ENCODE measurements around the gene RAB3C. TPM values are rescaled to one million over a fixed set of nuclear protein-coding genes. Genes with fewer than 3 reads are reported as not detected.
"Not testable (repeated sequence)": the region's sequence is repeated elsewhere in the genome, so short reads cannot be mapped to it uniquely, and the experiment has no call there.

The RAB3C gene
- under 1 TPM; 0.12 to 0.56 (median 0.25) TPM for polyA plus RNA-seq (ENCODE audit: insufficient read length in 10 of 10)
- long read RNA-seq, donor 1: 0 reads
- long read RNA-seq, donor 2: 0 reads
- long read RNA-seq, donor 3: 0 reads
- long read RNA-seq, donor 4: 0 reads
- long read RNA-seq, donor 5: 0 reads
- long read RNA-seq, donor 6: 0 reads
- long read RNA-seq, donor 7: 0 reads
- long read RNA-seq, donor 8: 0 reads
- long read RNA-seq, donor 9: 0 reads

- DNase-seq: peak; percentile 88 to 97 (median 94)
Measured at GRCh38 chr5:58582803-58583491, at the start of gene RAB3C. Gene RAB3C (plus strand): TSS chr5:58583075. CDS start chr5:58583209, 134 bp downstream.

- DNase-seq: not testable (repeated sequence)
Measured at GRCh38 chr5:58541935-58542334, 40.9 kb upstream of the RAB3C start.

- DNase-seq: no peak
Measured at GRCh38 chr5:58542709-58543108, 40.2 kb upstream of the RAB3C start.

GRCh38 chr5:58543723-58544122 lies 39.2 kb upstream of the RAB3C start:
- DNase-seq: no peak

DNA sequence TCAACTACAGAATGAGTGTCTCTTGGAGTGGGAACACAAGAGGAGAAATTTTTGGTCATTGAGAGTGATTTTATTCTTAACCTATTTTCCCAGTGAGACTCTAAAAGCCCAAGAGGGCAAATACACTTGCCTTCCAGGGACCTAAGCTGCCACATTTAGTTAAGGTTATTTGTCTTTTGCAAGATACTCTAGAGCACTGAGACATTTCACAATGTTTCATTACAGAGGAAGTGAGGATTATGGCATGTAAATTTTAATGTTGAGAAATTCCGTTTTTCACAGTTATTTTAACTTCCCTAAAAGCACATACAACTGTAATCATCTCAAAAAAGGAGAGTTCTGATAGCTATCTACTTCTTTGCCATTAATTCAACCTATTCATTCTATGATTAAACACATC lies 38.7 kb upstream of the RAB3C start:
- no peak for DNase-seq

DNA sequence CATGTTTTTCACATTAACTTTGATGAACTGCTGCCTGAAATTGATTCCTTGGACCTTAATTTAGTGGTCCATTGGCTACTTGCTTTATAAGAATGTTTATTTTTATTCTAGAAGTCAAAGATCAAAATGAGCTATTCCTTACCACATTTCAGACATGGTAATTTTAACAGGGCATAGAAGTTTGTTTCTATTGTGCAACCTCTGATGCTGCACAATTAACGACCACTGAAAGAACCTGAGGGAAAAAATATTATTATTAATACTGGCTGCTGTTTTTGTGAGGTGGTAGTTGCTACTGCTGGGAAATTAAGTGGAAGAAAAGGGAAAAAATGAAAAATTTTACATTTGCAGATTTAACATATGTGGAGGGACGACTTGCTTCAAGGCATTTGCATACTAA lies 37.9 kb upstream of the RAB3C start:
- no peak for DNase-seq

- DNase-seq: no peak
Measured at GRCh38 chr5:58545912-58546311, 37.0 kb upstream of the RAB3C start.

DNA sequence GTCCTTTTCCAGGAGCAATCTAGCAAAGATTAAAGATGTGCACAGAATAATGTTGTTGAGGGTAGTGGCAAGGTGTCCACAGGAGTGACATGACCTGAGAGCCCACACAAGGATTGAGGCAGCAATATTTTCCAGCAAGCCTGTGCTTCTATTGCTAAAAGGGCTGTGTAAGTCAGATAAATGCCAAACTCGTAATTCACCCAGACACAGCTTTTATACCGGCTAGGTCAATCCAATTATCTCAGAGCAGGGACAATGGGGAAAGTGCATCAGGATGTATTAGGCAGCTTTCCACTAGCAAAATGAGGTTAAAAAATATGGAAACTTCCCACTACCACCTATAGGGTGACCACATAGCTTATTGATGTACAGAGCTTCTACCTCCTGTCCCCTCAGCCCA lies 34.8 kb upstream of the RAB3C start:
- no peak for DNase-seq

GRCh38 chr5:58551492-58551891 lies 31.4 kb upstream of the RAB3C start:
- DNase-seq: no peak

- DNase-seq: not testable (repeated sequence)
Measured at GRCh38 chr5:58557665-58558338, 25.1 kb upstream of the RAB3C start.

DNA sequence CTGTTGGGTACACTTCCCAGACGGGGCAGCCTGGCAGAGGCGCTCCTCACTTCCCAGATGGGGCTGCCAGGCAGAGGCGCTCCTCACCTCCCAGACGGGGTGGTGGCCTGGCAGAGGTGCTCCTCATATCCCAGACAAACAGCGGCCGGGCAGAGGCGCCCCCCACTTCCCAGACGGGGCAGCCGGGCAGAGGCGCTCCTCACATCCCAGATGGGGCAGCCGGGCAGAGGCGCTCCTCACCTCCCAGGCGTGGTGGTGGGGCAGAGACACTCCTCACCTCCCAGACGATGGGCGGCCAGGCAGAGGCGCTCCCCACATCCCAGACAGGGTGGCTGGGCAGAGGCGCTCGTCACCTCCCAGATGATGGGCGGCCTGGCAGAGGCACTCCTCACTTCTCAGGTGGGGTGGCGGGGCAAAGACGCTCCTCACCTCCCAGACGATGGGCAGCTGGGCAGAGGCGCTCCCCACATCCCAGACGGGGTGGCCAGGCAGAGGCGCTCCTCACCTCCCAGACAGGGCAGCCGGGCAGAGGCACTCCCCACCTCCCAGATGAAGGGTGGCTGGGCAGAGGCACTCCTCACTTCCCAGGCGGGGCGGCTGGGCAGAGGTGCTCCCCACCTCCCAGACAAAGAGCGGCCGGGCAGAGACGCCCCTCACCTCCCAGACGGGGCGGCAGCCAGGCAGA lies 19.7 kb upstream of the RAB3C start:
- not testable (repeated sequence) for DNase-seq

- DNase-seq: not testable (repeated sequence)
Measured at GRCh38 chr5:58564043-58564832, 18.6 kb upstream of the RAB3C start.

DNA sequence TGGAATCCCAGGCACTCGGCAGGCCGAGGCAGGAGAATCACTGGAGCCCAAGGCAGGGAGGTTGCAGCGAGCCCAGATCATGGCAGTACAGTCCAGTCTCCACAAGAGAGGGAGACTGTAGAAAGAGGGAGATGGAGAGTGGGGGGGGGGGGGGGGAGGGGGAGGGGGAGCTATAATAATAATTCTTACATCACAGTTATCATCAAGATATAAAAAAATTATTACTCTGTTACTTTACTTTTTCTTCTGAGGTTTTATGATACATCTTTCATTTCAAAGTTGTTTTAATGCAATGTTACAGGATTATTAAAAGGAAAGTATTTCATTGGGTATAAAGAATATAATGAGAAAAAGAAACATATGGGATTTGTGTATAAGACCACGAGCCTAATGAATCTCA lies 17.8 kb upstream of the RAB3C start:
- DNase-seq: no peak

DNA sequence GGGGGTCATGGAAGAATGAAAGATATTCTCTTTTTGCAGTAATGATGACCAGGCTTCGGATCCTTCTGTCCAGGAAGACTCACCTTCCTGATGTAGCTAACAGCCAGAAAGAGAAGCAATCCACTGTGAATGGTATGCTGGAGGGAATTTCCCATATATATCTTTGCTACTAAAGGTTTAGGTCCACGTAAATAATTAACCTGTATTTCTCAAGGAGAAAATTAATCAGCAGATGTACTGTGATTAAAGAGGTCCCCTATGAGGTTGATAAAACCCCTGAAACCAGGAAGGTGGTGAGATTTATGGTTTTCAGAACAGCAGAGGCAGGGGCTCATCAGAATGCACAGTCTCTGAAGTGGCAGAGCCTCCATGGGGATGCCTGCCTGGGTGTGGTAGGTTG lies 11.4 kb upstream of the RAB3C start:
- no peak for DNase-seq

DNA sequence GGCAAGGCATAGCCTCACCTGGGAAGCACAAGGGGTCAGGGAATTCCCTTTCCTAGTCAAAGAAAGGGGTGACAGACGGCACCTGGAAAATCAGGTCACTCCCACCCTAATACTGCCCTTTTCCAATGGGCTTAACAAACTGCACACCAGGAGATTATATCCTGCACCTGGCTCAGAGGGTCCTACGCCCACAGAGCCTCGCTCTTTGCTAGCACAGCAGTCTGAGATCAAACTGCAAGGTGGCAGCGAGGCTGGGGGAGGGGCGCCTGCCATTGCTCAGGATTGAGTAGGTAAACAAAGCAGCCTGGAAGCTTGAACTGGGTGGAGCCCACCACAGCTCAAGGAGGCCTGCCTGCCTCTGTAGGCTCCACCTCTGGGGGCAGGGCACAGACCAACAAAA lies 9.9 kb upstream of the RAB3C start:
- not testable (repeated sequence) for DNase-seq

- no peak for DNase-seq
Measured at GRCh38 chr5:58579781-58580180, 3.1 kb upstream of the RAB3C start.

DNA sequence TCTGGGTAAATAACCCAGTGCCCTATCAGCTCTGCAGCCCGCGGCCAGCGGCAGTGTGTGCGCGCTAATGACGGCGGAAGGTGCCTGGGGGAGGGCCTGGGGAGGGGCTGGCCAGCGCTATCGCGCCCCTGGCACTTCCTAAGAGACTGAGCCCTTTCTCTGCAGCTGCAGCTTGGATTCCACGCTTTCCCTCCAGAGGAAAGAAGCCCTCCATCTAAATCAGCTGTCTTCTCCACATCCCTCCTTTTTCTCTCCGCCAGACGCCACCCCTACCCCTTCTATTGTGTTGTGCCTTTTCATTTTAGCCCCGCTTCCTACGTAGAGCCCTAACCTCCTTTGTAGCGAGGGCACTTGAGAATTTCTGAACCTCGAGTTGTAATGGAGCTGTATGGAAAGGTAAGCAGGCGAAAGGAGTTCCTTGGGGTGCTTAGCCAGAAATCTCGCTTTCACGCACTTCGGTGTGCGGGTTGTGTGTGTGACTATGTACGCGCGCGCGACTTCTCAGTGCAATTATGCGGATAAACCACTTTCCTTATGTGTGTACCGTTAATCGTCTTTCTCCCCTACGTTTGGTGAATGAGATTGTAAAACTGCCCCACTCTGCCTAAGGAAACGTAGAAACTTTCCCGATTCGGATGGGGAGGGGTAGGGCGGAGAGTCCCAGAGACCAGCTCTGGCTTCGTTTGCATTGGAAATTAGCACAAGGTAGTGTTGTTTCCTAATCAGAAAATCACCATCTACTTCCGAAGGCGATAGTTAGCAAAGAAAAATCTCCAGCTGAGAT lies 664 bp upstream of the RAB3C start:
- DNase-seq: peak in 1 of 3 donors; percentile 9

GRCh38 chr5:58595952-58596351 lies 13.1 kb downstream of the RAB3C start:
- DNase-seq: no peak

GRCh38 chr5:58598440-58598839 lies 15.6 kb downstream of the RAB3C start:
- no peak for DNase-seq

DNA sequence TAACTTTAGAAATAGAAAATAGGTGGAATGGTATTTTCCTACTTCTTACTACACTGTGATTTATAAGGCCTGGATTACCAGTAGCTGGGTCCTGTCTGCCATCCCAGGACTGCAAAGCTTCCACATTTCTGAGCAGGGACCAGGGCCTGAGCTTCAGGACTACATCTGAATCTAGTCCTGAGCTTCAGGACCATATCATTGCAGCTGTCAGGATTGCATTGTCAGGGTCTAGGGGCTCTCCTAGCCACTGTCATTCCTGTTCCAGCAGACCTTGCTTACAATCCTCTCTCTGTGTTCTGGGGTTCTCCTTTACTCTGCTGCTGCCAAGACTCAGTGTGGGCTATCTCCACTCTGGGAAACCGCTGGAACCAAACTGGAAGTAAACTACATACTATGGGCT lies 16.3 kb downstream of the RAB3C start:
- no peak for DNase-seq

DNA sequence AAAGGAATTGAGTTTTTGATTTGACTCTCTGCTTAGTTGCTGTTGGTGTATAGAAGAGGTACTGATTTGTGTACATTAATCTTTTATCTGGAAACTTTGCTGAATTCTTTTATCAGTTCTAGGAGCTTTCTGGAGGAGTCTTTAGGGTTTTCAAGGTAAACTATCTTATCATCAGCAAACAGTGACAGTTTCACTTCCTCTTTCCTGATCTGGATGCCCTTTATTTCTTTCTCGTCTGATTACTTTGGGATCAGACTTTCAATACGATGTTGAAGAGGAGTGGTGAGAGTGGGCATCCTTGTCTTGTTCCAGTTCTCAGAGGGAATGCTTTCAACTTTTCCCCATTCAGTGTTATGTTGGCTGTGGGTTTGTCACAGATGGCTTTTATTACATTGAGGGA lies 17.7 kb downstream of the RAB3C start:
- not testable (repeated sequence) for DNase-seq
